Esophagus mucosa (tissue), 1 donor: ENCODE results near the gene AIFM1. TPM values are rescaled to one million over a fixed set of nuclear protein-coding genes. Genes with fewer than 3 reads are reported as not detected.

Experiments used
- ATAC-seq: fragments of 200-7000 bp; cut with Tn5 transposase; one replicate; pipeline ENCODE4 v1.9.1; 2020
- total RNA-seq: library from RNA; stranded (reverse); gene quantifications from one replicate; pipeline ENCODE4 v1.2.4, GENCODE V29; 2023
- donor health status: DM: yes; HTN: yes; CAD: no.

Gene AIFM1
- total RNA-seq, 1 donor from 2014 or later, result 21.9 TPM

- ATAC-seq, result peak; percentile 43
These were observed 5.3 kb upstream of the AIFM1 start for GRCh38 chrX:130170752-130171445.

DNA sequence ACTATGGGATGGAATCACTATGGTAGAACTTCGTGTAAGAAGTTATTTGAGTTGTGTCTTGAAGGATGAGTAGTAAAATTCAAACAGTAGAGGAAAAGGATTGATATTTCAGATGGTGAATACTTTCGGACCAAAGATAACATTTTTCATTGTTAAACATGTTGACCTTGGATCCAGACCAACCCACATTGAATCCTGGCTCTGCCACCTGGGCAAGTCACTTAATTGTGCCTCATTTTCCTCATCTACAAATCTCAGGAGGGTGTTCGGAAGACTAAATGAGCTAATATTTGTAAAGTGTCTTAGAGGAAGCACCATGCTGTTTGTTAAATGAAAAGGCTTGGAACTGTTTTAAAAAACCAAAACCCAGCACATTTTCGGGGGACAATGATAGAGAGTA is 1.4 kb upstream of the AIFM1 start:
- ATAC-seq, result no peak

GRCh38 chrX:130166503-130166777 is 799 bp upstream of the AIFM1 start:
- no peak for ATAC-seq

- ATAC-seq, result no peak
These were observed 399 bp downstream of the AIFM1 start for GRCh38 chrX:130165181-130165702.

GRCh38 chrX:130163398-130163797 is 2.2 kb downstream of the AIFM1 start:
- no peak for ATAC-seq

DNA sequence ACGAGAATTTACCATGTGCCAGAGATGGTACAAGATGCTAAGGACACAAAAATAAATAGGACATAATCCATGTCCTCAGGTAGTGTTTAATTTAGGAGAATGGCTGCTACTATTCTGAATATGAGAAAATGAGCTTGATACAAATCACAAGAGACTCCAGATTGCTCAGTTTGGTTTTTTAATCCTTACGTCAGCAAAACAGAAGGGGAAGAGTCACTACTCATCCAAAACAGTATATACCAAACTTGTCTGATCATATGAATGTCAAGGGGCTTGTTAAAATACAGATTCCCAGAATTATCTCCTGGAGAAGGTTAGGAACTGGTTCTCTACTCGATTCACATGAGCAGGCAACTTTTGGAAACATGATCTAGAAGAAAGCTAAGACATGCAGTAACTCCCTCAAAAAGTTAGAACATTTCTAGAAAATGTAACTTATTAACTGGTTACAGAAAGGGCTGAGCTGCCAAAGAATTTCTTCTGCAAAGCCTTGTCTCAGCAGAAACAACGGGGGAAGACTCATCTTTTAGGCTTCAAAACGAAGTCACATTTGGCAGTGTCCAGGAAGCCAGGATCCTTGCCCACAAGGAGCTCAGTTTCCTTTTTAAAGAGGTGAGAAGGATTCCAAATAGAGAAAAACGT is 3.4 kb downstream of the AIFM1 start:
- ATAC-seq, result no peak

DNA sequence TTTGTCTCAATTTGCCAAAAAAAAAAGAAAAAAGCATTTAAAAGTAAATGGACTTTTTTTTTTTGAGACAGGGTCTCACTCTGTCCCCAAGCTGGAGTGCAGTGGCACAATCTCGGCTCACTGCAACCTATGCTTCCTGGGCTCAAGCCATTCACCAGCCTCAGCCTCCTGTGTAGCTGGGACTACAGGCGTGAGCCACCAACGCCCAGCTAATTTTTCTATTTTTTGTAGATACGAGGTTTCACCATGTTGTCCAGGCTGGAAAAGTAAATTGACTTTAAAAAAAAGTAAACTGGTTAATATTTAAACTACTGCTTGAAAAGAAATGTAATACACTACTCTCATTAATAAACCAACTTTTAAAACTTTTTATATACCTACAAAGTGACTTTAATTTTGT is 5.9 kb downstream of the AIFM1 start:
- ATAC-seq, result no peak

- no peak for ATAC-seq
These were observed 7.3 kb downstream of the AIFM1 start for GRCh38 chrX:130158311-130158710.

- no peak for ATAC-seq
These were observed 10.1 kb downstream of the AIFM1 start for GRCh38 chrX:130155564-130155963.

GRCh38 chrX:130147631-130148030 is 18.0 kb downstream of the AIFM1 start:
- no peak for ATAC-seq

DNA sequence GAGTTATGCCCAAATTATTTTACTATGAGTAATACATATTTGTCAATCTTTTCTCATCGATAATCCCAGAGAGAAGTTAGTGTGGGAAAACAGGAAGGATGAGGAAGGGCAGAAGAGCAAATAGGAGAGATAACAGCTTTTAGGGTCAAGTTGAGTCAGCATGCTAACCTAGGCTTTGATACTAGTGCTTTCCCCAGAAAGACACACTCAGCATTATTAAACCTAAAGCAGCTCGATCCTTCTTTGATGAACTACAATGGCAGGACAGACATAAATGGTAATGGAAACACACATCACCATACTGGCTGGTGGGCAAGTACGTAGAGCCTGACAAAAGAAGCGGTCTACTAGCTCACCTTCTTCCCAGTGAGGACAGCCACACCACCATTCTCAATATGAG is 20.5 kb downstream of the AIFM1 start:
- ATAC-seq, result no peak

DNA sequence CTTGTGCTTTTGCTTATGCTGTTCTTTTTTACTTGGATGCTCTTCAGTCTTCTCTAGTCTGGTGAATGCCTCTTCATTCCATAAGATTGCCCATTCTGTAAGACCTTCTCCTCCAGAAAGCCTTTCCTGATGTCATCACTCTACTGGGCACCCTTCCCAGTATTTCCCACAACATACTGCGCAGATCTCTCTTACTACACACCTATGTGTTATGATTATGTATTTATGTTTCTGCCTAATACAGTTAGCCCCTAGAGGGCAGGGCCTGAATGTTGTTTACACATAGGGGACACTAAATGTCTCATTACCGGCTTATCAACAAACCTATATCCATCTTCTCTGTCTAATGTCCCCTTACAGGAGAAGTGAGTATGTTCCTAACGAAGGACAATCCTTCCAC is 21.1 kb downstream of the AIFM1 start:
- ATAC-seq, result no peak

DNA sequence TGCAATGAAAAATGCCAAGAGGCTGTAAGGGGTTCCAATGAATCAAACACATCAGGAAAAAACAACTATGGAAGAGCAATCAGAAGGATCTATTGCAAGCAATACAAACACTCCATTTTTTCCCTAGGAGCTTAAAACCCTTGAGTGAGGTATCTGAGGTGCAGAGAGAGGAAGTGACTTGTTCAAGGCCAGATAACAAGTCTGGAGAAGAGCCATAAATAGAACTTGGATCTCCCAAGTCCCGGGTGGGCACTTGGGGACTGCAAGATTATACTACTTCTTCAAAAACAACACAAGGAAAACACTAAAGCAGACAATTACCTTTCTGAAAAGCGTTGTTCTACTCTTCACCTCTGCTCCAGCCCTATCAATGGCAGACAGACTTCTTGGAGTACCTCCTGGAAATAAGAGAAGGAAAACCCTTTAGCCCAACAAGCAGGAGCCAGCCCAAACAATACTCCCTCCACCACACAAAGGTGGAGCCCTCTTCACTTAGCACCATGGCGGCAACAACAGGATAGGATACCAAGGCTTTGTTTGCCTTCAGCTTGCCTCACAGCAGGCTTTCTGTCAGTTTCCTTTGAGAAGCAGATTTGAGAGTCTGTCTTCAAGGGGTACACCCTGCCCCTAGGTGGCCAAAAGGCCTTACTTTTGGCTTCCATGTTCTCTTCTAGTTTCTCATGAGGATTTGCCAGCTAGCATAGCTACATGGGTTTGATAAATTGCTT is 26.0 kb downstream of the AIFM1 start:
- no peak for ATAC-seq

GRCh38 chrX:130136961-130137360 is 28.7 kb downstream of the AIFM1 start:
- ATAC-seq, result no peak

DNA sequence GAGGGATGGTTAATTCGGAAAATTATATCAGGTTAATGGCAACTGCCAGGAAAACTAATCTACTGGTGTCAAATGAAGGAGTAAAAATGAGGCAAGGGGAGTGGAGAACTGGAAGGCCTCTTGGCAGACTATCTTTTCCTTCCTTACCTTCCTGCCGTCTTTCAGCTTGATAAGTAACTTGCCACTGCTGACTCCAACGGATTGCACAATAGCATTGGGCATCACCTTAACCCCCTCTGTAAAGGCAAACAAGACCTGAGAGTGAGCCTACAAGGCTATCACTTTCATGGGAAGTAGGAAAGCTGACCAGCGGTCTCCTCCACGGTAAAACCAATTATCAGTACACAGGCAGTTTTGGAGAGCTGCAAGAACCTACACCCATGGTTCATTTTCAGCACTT is 29.1 kb downstream of the AIFM1 start:
- no peak for ATAC-seq

DNA sequence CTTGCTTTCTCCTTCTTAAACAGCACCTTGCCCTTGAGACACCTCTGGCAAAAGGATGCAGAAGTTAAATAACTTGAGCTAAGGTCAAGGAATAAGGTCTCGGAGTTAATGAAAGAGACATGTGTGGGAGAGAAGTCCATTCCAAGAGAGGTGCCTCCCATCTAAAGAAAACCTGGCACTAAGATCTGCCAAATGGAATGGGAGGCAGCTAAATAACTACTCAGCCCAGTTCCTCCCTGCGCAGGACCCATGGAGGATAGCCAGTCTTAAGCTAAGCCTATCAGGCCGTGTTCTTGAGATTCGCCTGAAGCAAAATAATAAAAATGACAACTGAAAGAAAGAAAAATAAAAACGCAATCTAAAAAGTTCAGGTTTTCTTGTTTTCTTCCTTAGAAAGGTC is 34.7 kb downstream of the AIFM1 start:
- no peak for ATAC-seq

DNA sequence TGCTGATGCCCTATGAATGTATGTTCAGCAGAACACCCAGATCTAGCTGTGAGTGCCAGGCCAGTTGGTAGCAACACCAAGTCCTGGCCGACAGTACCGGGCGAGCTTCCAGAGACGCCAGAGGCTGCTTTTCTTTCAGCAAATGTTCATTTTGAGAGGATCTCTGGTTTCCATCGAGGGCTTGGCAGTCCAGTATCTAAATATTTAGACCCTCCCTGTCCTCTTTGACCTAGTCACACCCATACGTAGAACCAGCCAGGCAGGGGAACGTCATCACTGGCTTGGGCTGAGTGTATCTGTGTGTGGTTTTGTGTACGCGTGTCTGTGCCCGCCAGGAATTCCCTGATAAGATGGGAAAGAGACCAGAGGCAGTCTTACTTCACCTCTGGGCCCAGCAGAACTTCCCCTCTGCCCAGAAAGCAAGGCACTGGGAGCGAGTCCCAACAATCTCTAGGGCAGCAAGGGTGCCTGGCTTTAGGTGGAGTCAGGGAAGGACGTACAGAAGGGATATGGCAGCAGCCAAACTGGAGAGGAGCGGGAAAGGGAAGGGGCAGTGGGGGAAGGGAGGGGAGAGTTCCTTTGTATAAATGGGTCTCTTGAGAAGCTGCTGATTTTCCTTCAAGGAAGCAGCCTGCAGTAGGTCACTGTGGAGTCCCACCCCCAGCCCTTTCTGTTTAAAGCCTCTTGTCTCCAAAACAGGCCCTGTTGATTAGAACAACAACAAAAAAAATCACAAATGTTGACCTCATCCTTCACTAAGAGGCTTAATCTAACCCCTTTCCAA is 40.4 kb downstream of the AIFM1 start:
- ATAC-seq, result peak; percentile 84

- no peak for ATAC-seq
These were observed 41.1 kb downstream of the AIFM1 start for GRCh38 chrX:130124577-130124976.

GRCh38 chrX:130121505-130121800 is 44.2 kb downstream of the AIFM1 start:
- ATAC-seq, result no peak

- ATAC-seq, result peak; percentile 83
These were observed 44.7 kb downstream of the AIFM1 start for GRCh38 chrX:130120746-130121504.

GRCh38 chrX:130120321-130120731 is 45.3 kb downstream of the AIFM1 start:
- no peak for ATAC-seq

- no peak for ATAC-seq
These were observed 46.2 kb downstream of the AIFM1 start for GRCh38 chrX:130119312-130119898.
